ENCODE data around the gene KIF17. TPM values are rescaled to one million over a fixed set of nuclear protein-coding genes. Genes with fewer than 3 reads are reported as not detected.

KIF17 gene
- polyA plus RNA-seq, 1 of the 3 experiments (the other 2 are of a cell fraction) = 4.3 TPM

GRCh38 chr1:20648946-20649345 is 68.9 kb downstream of the KIF17 start:
- CTCF ChIA-PET = interaction anchor here (4.7 kb wide), 1 partner anchor 16 kb away, joined by 21 read pairs; the partner anchor contains the start of gene PINK1
- H3K4me2 ChIP-seq = no peak overlapping the region
- no peak overlapping the region for H2AFZ ChIP-seq (ENCODE audit: low read depth)
- no peak for TF ChIP-seq MEF2A (IDR thresholded peaks at IDR 0.05; ENCODE audit: borderline replicate concordance, low read depth)
- TF ChIP-seq SIN3A (IDR thresholded peaks at IDR 0.05; ENCODE audit: borderline replicate concordance, low read depth, low read length) = no peak
- TF ChIP-seq RFX5 (IDR thresholded peaks at IDR 0.05; ENCODE audit: low read length) = no peak
- no peak for TF ChIP-seq TAF1 (IDR thresholded peaks at IDR 0.05; ENCODE audit: borderline replicate concordance, low read depth, low read length)
- TF ChIP-seq TCF12 (IDR thresholded peaks at IDR 0.05) = no peak
- no peak for TF ChIP-seq TEAD4 (IDR thresholded peaks at IDR 0.05; ENCODE audit: borderline replicate concordance, insufficient read depth)
- no peaks in the 10 kb centered on the region for H4K20me1 ChIP-seq (ENCODE audit: insufficient read depth)
- no peaks in the 10 kb centered on the region for H3K4me1 ChIP-seq (ENCODE audit: control insufficient read depth in 1 of 2, insufficient read depth in 2 of 2, low read depth in 1 of 2, low read length in 1 of 2)
- H3K27ac ChIP-seq (ENCODE audit: low read depth in 2 of 2, low read length in 1 of 2) = no peak overlapping the region
- peaks cover 34 to 57% of the 10 kb centered on the region in 2 experiments for H3K36me3 ChIP-seq (replicated peaks in 1 of 2; ENCODE audit: control insufficient read depth in 1 of 2, insufficient read depth in 2 of 2, low read length in 1 of 2)
- no peak for DNase-seq
- 85% methylated on average over 9 of the region's 15 CpGs for WGBS (ENCODE audit: low lambda C conversion rate)
- no peaks in the 10 kb centered on the region for H3K27me3 ChIP-seq (ENCODE audit: insufficient read depth)
- H3F3A ChIP-seq (replicated peaks; ENCODE audit: insufficient read depth) = peaks cover 8% of the 10 kb centered on the region
- H3K9me3 ChIP-seq = no peaks in the 10 kb centered on the region
- H3K9ac ChIP-seq = no peak overlapping the region
- H3K4me3 ChIP-seq (ENCODE audit: low read depth in 2 of 2, low read length in 1 of 2) = no peak overlapping the region
- H3K79me2 ChIP-seq (ENCODE audit: insufficient read depth) = no peaks in the 10 kb centered on the region
- H3K9me2 ChIP-seq = no peaks in the 10 kb centered on the region
- POLR2A ChIA-PET = no interaction called here

GRCh38 chr1:20648438-20648837 is 69.4 kb downstream of the KIF17 start:
- Histone ChIP-seq H3K4me3 (ENCODE audit: low read depth in 2 of 2, low read length in 1 of 2) (no peak overlapping the region), H3K27ac (ENCODE audit: low read depth in 2 of 2, low read length in 1 of 2) (no peak overlapping the region), H3K9me3 (no peaks in the 10 kb centered on the region), H3K9ac (no peak overlapping the region), H3K9me2 (no peaks in the 10 kb centered on the region), H3K36me3 (replicated peaks in 1 of 2; ENCODE audit: control insufficient read depth in 1 of 2, insufficient read depth in 2 of 2, low read length in 1 of 2) (peaks cover 34 to 55% of the 10 kb centered on the region in 2 experiments), H3F3A (replicated peaks; ENCODE audit: insufficient read depth) (peaks cover 8% of the 10 kb centered on the region), H4K20me1 (ENCODE audit: insufficient read depth) (no peaks in the 10 kb centered on the region), H3K4me1 (ENCODE audit: control insufficient read depth in 1 of 2, insufficient read depth in 2 of 2, low read depth in 1 of 2, low read length in 1 of 2) (no peaks in the 10 kb centered on the region), H3K4me2 (no peak overlapping the region), H3K79me2 (ENCODE audit: insufficient read depth) (no peaks in the 10 kb centered on the region), H2AFZ (ENCODE audit: low read depth) (no peak overlapping the region), H3K27me3 (ENCODE audit: insufficient read depth) (no peaks in the 10 kb centered on the region)
- DNase-seq = no peak
- 95% methylated on average over 12 of the region's 13 CpGs for WGBS (ENCODE audit: low lambda C conversion rate)
- ChIA-PET CTCF (interaction anchor here (4.7 kb wide), 1 partner anchor 15 kb away, joined by 21 read pairs; the partner anchor contains the start of gene PINK1), POLR2A (interaction anchor here (0.6 kb wide), 1 partner anchor 141 kb away, joined by 3 read pairs; the partner anchor contains the start of gene MUL1)
- TF ChIP-seq MAX (IDR thresholded peaks at IDR 0.05; ENCODE audit: low read depth) (no peak), GABPA (IDR thresholded peaks at IDR 0.05; ENCODE audit: low read depth) (no peak), FOSL2 (IDR thresholded peaks at IDR 0.05; ENCODE audit: borderline replicate concordance, low read depth) (no peak), SIN3A (IDR thresholded peaks at IDR 0.05; ENCODE audit: borderline replicate concordance, low read depth, low read length) (no peak), TAF1 (IDR thresholded peaks at IDR 0.05; ENCODE audit: borderline replicate concordance, low read depth, low read length) (no peak), CTCF (IDR thresholded peaks at IDR 0.05) (no peak), IRF3 (IDR thresholded peaks at IDR 0.05; ENCODE audit: low read depth, low read length) (no peak), USF1 (IDR thresholded peaks at IDR 0.05; ENCODE audit: borderline replicate concordance, low read depth) (no peak), NFIC (IDR thresholded peaks at IDR 0.05; ENCODE audit: borderline replicate concordance) (no peak), RXRA (IDR thresholded peaks at IDR 0.05; ENCODE audit: borderline replicate concordance, low read depth) (no peak), ELF1 (IDR thresholded peaks at IDR 0.05) (no peak), TEAD4 (IDR thresholded peaks at IDR 0.05; ENCODE audit: borderline replicate concordance, insufficient read depth) (no peak), EZH2phosphoT487 (IDR thresholded peaks at IDR 0.05; ENCODE audit: borderline replicate concordance, low read depth) (no peak)

Measured in SK-N-SH (cell line).